HG03196 (cell line): ENCODE results near the gene ORAI2.
"Not testable (repeated sequence)": the region's sequence is repeated elsewhere in the genome, so short reads cannot be mapped to it uniquely, and the experiment has no call there.

ENCODE experiments used
- ATAC-seq: cut with Tn5 transposase; IDR thresholded peaks from one replicate; pipeline ENCODE4 v1.9.1; 2021; ENCODE audit not compliant: unreplicated experiment

The ORAI2 gene

GRCh38 chr7:102433219-102434038 lies at the start of gene ORAI2:
ORAI2 (plus strand) TSS chr7:102433575; CDS start chr7:102438957, 5,382 bp downstream.
- peak; percentile 50 for ATAC-seq

GRCh38 chr7:102387064-102387463 lies 46.3 kb upstream of the ORAI2 start:
- no peak for ATAC-seq

- ATAC-seq: no peak
Observed at GRCh38 chr7:102389810-102390209, 43.6 kb upstream of the ORAI2 start.

GRCh38 chr7:102390697-102391484 lies 42.5 kb upstream of the ORAI2 start:
- ATAC-seq: no peak

GRCh38 chr7:102392330-102392729 lies 41.0 kb upstream of the ORAI2 start:
- no peak for ATAC-seq

- no peak for ATAC-seq
Observed at GRCh38 chr7:102393467-102393866, 39.9 kb upstream of the ORAI2 start.

- ATAC-seq: no peak
Observed at GRCh38 chr7:102395592-102395872, 37.8 kb upstream of the ORAI2 start.

- peak; percentile 98 for ATAC-seq
Observed at GRCh38 chr7:102395873-102396709, 37.3 kb upstream of the ORAI2 start, which contains the start of gene PRKRIP1. PRKRIP1 (plus strand) TSS chr7:102396363; CDS start chr7:102396412, 49 bp downstream.

GRCh38 chr7:102396710-102397019 lies 36.7 kb upstream of the ORAI2 start:
- ATAC-seq: no peak

- no peak for ATAC-seq
Observed at GRCh38 chr7:102398543-102398942, 34.8 kb upstream of the ORAI2 start.

GRCh38 chr7:102400360-102400759 lies 33.0 kb upstream of the ORAI2 start:
- no peak for ATAC-seq

GRCh38 chr7:102403563-102403962 lies 29.8 kb upstream of the ORAI2 start:
- no peak for ATAC-seq

- ATAC-seq: peak; percentile 77
Observed at GRCh38 chr7:102404005-102404861, 29.1 kb upstream of the ORAI2 start.

- not testable (repeated sequence) for ATAC-seq
Observed at GRCh38 chr7:102404862-102405188, 28.6 kb upstream of the ORAI2 start.

- no peak for ATAC-seq
Observed at GRCh38 chr7:102407910-102408309, 25.5 kb upstream of the ORAI2 start.

- ATAC-seq: peak; percentile 54
Observed at GRCh38 chr7:102408530-102408929, 24.8 kb upstream of the ORAI2 start.

GRCh38 chr7:102409340-102409739 lies 24.0 kb upstream of the ORAI2 start:
- no peak for ATAC-seq

- no peak for ATAC-seq
Observed at GRCh38 chr7:102410123-102410522, 23.3 kb upstream of the ORAI2 start.

GRCh38 chr7:102410918-102411317 lies 22.5 kb upstream of the ORAI2 start:
- no peak for ATAC-seq

GRCh38 chr7:102412548-102412947 lies 20.8 kb upstream of the ORAI2 start:
- no peak for ATAC-seq

- ATAC-seq: no peak
Observed at GRCh38 chr7:102413091-102413490, 20.3 kb upstream of the ORAI2 start.
